H1 (cell line): ENCODE results near the gene PSMD6. TPM values are rescaled to one million over a fixed set of nuclear protein-coding genes. Genes with fewer than 3 reads are reported as not detected.
A peak's percentile ranks its signal among the peaks of the same experiment; 100 is the strongest.

Experiments
- CTCF ChIA-PET: fragments of 300-600 bp; sonication (Branson Sonifier 250); formaldehyde crosslinking; loops from one replicate; lab custom pipeline; 2021; ENCODE audit not compliant: partially characterized antibody; lab: Charles Lee
- POLR2A ChIA-PET: fragments of 300-600 bp; sonication (Branson Sonifier 250); formaldehyde crosslinking; loops from one replicate; lab custom pipeline; 2021; ENCODE audit warnings: inconsistent platforms; ENCODE audit not compliant: partially characterized antibody; lab: Charles Lee
- DNase-seq, 2 experiments: peaks; one replicate each; pipeline versions ENCODE4 v3.0.0 to v3.0.0-alpha.2; 2010 to 2022; ENCODE audit warnings: low spot score in 2 of 2, low read depth in 1 of 2, mixed read lengths in 1 of 2
- FAIRE-seq: peaks from 2 replicates; lab custom pipeline; 2011; peaks lifted over from hg19 to GRCh38; lab: Jason Lieb, UNC
- H2AFZ ChIP-seq: 2 replicates; pipeline ENCODE4 v1.8.1; 2012; ENCODE audit warnings: low read length, inconsistent platforms
- H2AK5ac ChIP-seq: 2 replicates; pipeline ENCODE4 v1.6.1; 2013; ENCODE audit warnings: low read depth, low read length
- H2BK120ac ChIP-seq: replicated peaks from 2 replicates; pipeline ENCODE3; 2013; ENCODE audit warnings: low read depth, low read length, inconsistent platforms
- H2BK12ac ChIP-seq: 2 replicates; pipeline ENCODE4 v1.6.1; 2013; ENCODE audit warnings: low read depth, low read length
- H2BK15ac ChIP-seq: 2 replicates; pipeline ENCODE4 v1.6.1; 2013; ENCODE audit warnings: low read length
- H2BK20ac ChIP-seq: 2 replicates; pipeline ENCODE4 v1.6.1; 2013; ENCODE audit warnings: low read length
- H2BK5ac ChIP-seq: 2 replicates; pipeline ENCODE4 v1.6.1; 2013; ENCODE audit warnings: low read depth, low read length
- H3K14ac ChIP-seq: 2 replicates; pipeline ENCODE4 v1.6.1; 2013; ENCODE audit warnings: inconsistent platforms; ENCODE audit not compliant: insufficient read length
- H3K18ac ChIP-seq: 2 replicates; pipeline ENCODE4 v1.6.1; 2013; ENCODE audit warnings: low read length; ENCODE audit errors: extremely low read depth
- H3K23ac ChIP-seq: 2 replicates; pipeline ENCODE4 v1.6.1; 2013; ENCODE audit warnings: inconsistent platforms; ENCODE audit not compliant: insufficient read length
- H3K23me2 ChIP-seq: 2 replicates; pipeline ENCODE4 v1.6.1; 2013; ENCODE audit warnings: low read depth, low read length
- H3K27ac ChIP-seq: 2 replicates; pipeline ENCODE4 v1.6.1; 2011; ENCODE audit warnings: low read depth, low read length, inconsistent platforms
- H3K27me3 ChIP-seq, 4 experiments: replicated peaks in 1 of 4; 1 replicate in 1 of 4; 2 replicates in 3 of 4; pipeline versions ENCODE4 v1.6.1 to v1.8.1; 2011 to 2013; ENCODE audit warnings: low read length in 3 of 4, mild to moderate bottlenecking in 3 of 4, inconsistent platforms in 2 of 4, mixed read lengths in 2 of 4, moderate library complexity in 1 of 4; ENCODE audit not compliant: control insufficient read depth in 3 of 4, insufficient read depth in 3 of 4; ENCODE audit errors: extremely low read depth in 1 of 4
- H3K36me3 ChIP-seq, 4 experiments: 2 replicates each; pipeline versions ENCODE4 v1.6.1 to v1.8.1; 2011 to 2013; ENCODE audit warnings: mild to moderate bottlenecking in 4 of 4, low read length in 3 of 4, moderate library complexity in 2 of 4, control low read depth in 1 of 4, inconsistent platforms in 1 of 4; ENCODE audit not compliant: insufficient read depth in 4 of 4, control insufficient read depth in 2 of 4
- H3K4ac ChIP-seq: replicated peaks from 2 replicates; pipeline ENCODE3; 2013; ENCODE audit warnings: low read length, low read depth, mixed read lengths, inconsistent platforms; ENCODE audit not compliant: insufficient read length
- H3K4me1 ChIP-seq, 4 experiments: replicated peaks in 1 of 4; 1 replicate in 1 of 4; 2 replicates in 3 of 4; pipeline versions ENCODE4 v1.6.1 to v1.8.1; 2011 to 2013; ENCODE audit warnings: low read length in 3 of 4, inconsistent platforms in 2 of 4, mixed read lengths in 1 of 4; ENCODE audit not compliant: insufficient read depth in 4 of 4, control insufficient read depth in 3 of 4
- H3K4me2 ChIP-seq, 2 experiments: 2 replicates each; pipeline versions ENCODE4 v1.6.1 to v1.8.1; 2011 to 2013; ENCODE audit warnings: low read depth in 2 of 2, low read length in 2 of 2, control low read depth in 1 of 2, inconsistent platforms in 1 of 2, mild to moderate bottlenecking in 1 of 2; ENCODE audit not compliant: insufficient read depth in 1 of 2
- H3K4me3 ChIP-seq, 4 experiments: fragments of 200-600, 300-600 bp in 1 of 4; sonication (generic), shearing (Covaris generic), sonication (Bioruptor Twin) in 1 of 4; 2 replicates each; pipeline versions ENCODE4 v1.5.1 to v1.8.1; 2011 to 2016; ENCODE audit warnings: low read length in 4 of 4, low read depth in 3 of 4, control low read depth in 2 of 4, inconsistent platforms in 2 of 4, mild to moderate bottlenecking in 2 of 4, mixed read lengths in 1 of 4, moderate library complexity in 1 of 4; ENCODE audit not compliant: insufficient read depth in 2 of 4; ENCODE audit errors: extremely low read depth in 1 of 4
- H3K56ac ChIP-seq: replicated peaks from 2 replicates; pipeline ENCODE3; 2013; ENCODE audit warnings: low read depth, mild to moderate bottlenecking, mixed read lengths, low read length, inconsistent platforms; ENCODE audit not compliant: insufficient read length
- H3K79me1 ChIP-seq: 2 replicates; pipeline ENCODE4 v1.6.1; 2013; ENCODE audit warnings: low read depth, low read length, control low read depth
- H3K79me2 ChIP-seq, 2 experiments: 2 replicates each; pipeline versions ENCODE4 v1.6.1 to v1.8.1; 2012 to 2013; ENCODE audit warnings: low read length in 2 of 2, mild to moderate bottlenecking in 2 of 2, inconsistent platforms in 1 of 2; ENCODE audit not compliant: insufficient read depth in 2 of 2, control insufficient read depth in 1 of 2
- H3K9ac ChIP-seq, 4 experiments: replicated peaks in 1 of 4; 1 replicate in 1 of 4; 2 replicates in 3 of 4; pipeline versions ENCODE4 v1.6.1 to v1.8.1; 2011 to 2013; ENCODE audit warnings: low read depth in 3 of 4, low read length in 3 of 4, control low read depth in 2 of 4, mild to moderate bottlenecking in 2 of 4, moderate library complexity in 2 of 4, inconsistent platforms in 1 of 4; ENCODE audit errors: extremely low read depth in 1 of 4
- H3K9me3 ChIP-seq, 2 experiments: 2 replicates each; pipeline versions ENCODE4 v1.6.1 to v1.8.1; 2012 to 2013; ENCODE audit warnings: mild to moderate bottlenecking in 2 of 2, moderate library complexity in 2 of 2, control low read depth in 1 of 2, inconsistent platforms in 1 of 2, low read depth in 1 of 2, low read length in 1 of 2, mixed read lengths in 1 of 2; ENCODE audit not compliant: insufficient read depth in 2 of 2
- H4K20me1 ChIP-seq, 2 experiments: replicated peaks in 1 of 2; 2 replicates each; pipeline versions ENCODE3 to v1.8.1; 2011 to 2013; ENCODE audit warnings: inconsistent platforms in 2 of 2, low read length in 2 of 2, mild to moderate bottlenecking in 1 of 2; ENCODE audit not compliant: insufficient read depth in 2 of 2, control insufficient read depth in 1 of 2
- H4K5ac ChIP-seq: 2 replicates; pipeline ENCODE4 v1.6.1; 2013; ENCODE audit warnings: low read length, low read depth, mixed read lengths, inconsistent platforms; ENCODE audit not compliant: insufficient read length
- H4K8ac ChIP-seq: 2 replicates; pipeline ENCODE4 v1.8.0; 2013; ENCODE audit warnings: mild to moderate bottlenecking, moderate library complexity, low read length, inconsistent platforms; ENCODE audit not compliant: insufficient read depth; ENCODE audit errors: extremely low read depth
- H4K91ac ChIP-seq: replicated peaks from 2 replicates; pipeline ENCODE3; 2013; ENCODE audit warnings: low read length, mixed read lengths, inconsistent platforms; ENCODE audit not compliant: insufficient read length
- EZH2 ChIP-seq: fragments of 200-600 bp; sonication (generic); IDR thresholded peaks from 2 replicates; pipeline ENCODE4 v1.7.1; 2012; ENCODE audit warnings: low read depth, mild to moderate bottlenecking, moderate library complexity, low read length, inconsistent platforms; ENCODE audit not compliant: severe bottlenecking
- SAP30 ChIP-seq: fragments of 300-600 bp; sonication (generic); IDR thresholded peaks from 2 replicates; pipeline ENCODE4 v1.7.1; 2012; ENCODE audit warnings: low read length, moderate library complexity, mild to moderate bottlenecking, inconsistent platforms; ENCODE audit not compliant: insufficient read depth, insufficient replicate concordance
- WGBS, 2 experiments: shearing (Covaris generic) in 1 of 2; methylation state at CpG; one replicate each; pipeline versions ENCODE4 v1.1.6 to v1.1.7; 2013 to 2015; ENCODE audit warnings: low lambda C conversion rate in 2 of 2, mixed read lengths in 2 of 2, inconsistent platforms in 1 of 2, low coverage in 1 of 2, missing lambda C conversion rate in 1 of 2; ENCODE audit not compliant: insufficient replicate concordance in 2 of 2, insufficient coverage in 1 of 2, insufficient read length in 1 of 2; ENCODE audit errors: extremely low coverage in 1 of 2, missing lambda C conversion rate in 1 of 2; 5-methylcytosine and 5-hydroxymethylcytosine counted together
- polyA plus RNA-seq, 7 experiments: library from polyadenylated mRNA; depleted of rRNA in 3 of 7; stranded (reverse) in 5 of 7; unstranded in 2 of 7; fragments of >200 nt in 5 of 7; fragments of 200-250 nt in 2 of 7; gene quantifications; 1 replicate in 5 of 7; 2 replicates in 1 of 7; 4 replicates in 1 of 7; pipeline versions ENCODE4 v1.2.1 to v1.2.3, GENCODE V29; 2011 to 2013; ENCODE audit warnings: missing spikeins in 2 of 7, mixed read lengths in 2 of 7
- total RNA-seq: library from RNA; stranded (reverse); fragmentation: NEBNext Ultra II Directional; extraction: Animal tissue kit (Norgen Biotek cat#: 25700); gene quantifications from 2 replicates; pipeline ENCODE4 v1.2.1, GENCODE V29; 2021

PSMD6 gene
- total and polyA plus RNA-seq, 2 of the 8 experiments (the other 6 are each of a cell fraction or from before 2014, with no cell fraction given), result 43.7 to 104 TPM

- DNase-seq (no peak), FAIRE-seq (peak; percentile 19)
- no peak for TF ChIP-seq SAP30
- TF ChIP-seq EZH2, result no peak
- Histone ChIP-seq H2BK15ac (peak overlapping the region; percentile 49; the same call in 1 of the 2 replicates), H3K56ac (no peak overlapping the region), H3K4me3 (no peak overlapping the region), H3K23me2 (no peaks in the 10 kb centered on the region), H3K79me2 (no peaks in the 10 kb centered on the region), H3K18ac (no peak overlapping the region), H3K4ac (no peak overlapping the region), H4K8ac (no peak overlapping the region), H3K9ac (no peak overlapping the region), H3K79me1 (no peaks in the 10 kb centered on the region), H3K14ac (no peak overlapping the region), H2AK5ac (no peak overlapping the region), H4K20me1 (no peaks in the 10 kb centered on the region), H3K27ac (no peak overlapping the region), H2BK20ac (peak overlapping the region; percentile 94; the same call in 1 of the 2 replicates), H3K4me1 (peaks cover 0 to 7% (median 3%) of the 10 kb centered on the region in 4 experiments; a peak in 5 of 7 replicates), H3K9me3 (no peaks in the 10 kb centered on the region), H4K5ac (no peak overlapping the region), H3K4me2 (peak overlapping the region; percentile 7 to 25; a peak in 2 of 4 replicates), H4K91ac (no peak overlapping the region), H2AFZ (peak overlapping the region; percentile 81; the same call in 1 of the 2 replicates), H3K36me3 (no peaks in the 10 kb centered on the region), H2BK5ac (no peak overlapping the region), H2BK120ac (no peak overlapping the region), H3K23ac (no peak overlapping the region), H3K27me3 (no peaks in the 10 kb centered on the region), H2BK12ac (no peak overlapping the region)
- ChIA-PET POLR2A (no interaction called here), CTCF (interaction anchor here (0.8 to 2.5 kb wide), 3 partner anchors 15 to 186 kb away, joined by 4 to 6 read pairs (median 5); no protein-coding TSS in a partner anchor)
- 78% methylated on average over 3 of the region's 3 CpGs; no CpG with 5 or more reads in 1 of the 2 experiments for WGBS, 2 experiments
These were observed 5.5 kb upstream of the PSMD6 start for GRCh38 chr3:64028754-64029153.
